BJ (cell line): ENCODE measurements around the gene LRBA. TPM values are rescaled to one million over a fixed set of nuclear protein-coding genes. Genes with fewer than 3 reads are reported as not detected.
"Not testable (repeated sequence)": the region's sequence is repeated elsewhere in the genome, so short reads cannot be mapped to it uniquely, and the experiment has no call there.

Experiments
- CTCF ChIA-PET: fragments of 350-600 bp; formaldehyde crosslinking; extraction: SDS; loops from one replicate; lab custom pipeline; 2021; ENCODE audit warnings: antibody characterized with exemption, inconsistent platforms; lab: Yijun Ruan, JAX
- POLR2A ChIA-PET: fragments of 300-600 bp; sonication (Branson Sonifier 250); formaldehyde crosslinking; extraction: SDS; loops from one replicate; lab custom pipeline; 2021; ENCODE audit warnings: antibody characterized with exemption; lab: Charles Lee
- DNase-seq: peaks from one replicate; pipeline ENCODE4 v3.0.0-alpha.2; 2011; ENCODE audit warnings: low read depth
- H3K27me3 ChIP-seq: 2 replicates; pipeline ENCODE4 v1.6.0; 2011; ENCODE audit warnings: low read length; ENCODE audit not compliant: control insufficient read depth, insufficient read depth
- H3K36me3 ChIP-seq: 2 replicates; pipeline ENCODE4 v1.5.1; 2011; ENCODE audit warnings: low read length; ENCODE audit not compliant: control insufficient read depth, insufficient read depth
- H3K4me3 ChIP-seq: 2 replicates; pipeline ENCODE4 v1.5.1; 2011; ENCODE audit warnings: low read depth, mild to moderate bottlenecking, control low read depth, low read length
- CTCF ChIP-seq: IDR thresholded peaks from 2 replicates; pipeline ENCODE4 v1.5.1; 2011; ENCODE audit warnings: low read depth, mild to moderate bottlenecking, control low read depth, inconsistent platforms, low read length, moderate library complexity; ENCODE audit not compliant: insufficient read depth
- polyA plus RNA-seq: library from polyadenylated mRNA; depleted of rRNA; stranded (reverse); fragments of >200 nt; gene quantifications from 2 replicates; pipeline ENCODE4 v1.2.3, GENCODE V29; 2011

The LRBA gene
- polyA plus RNA-seq, 1 experiment: 8.2 TPM

- no peaks in the 10 kb centered on the region for H3K27me3 ChIP-seq
- DNase-seq: no peak
- H3K36me3 ChIP-seq: no peaks in the 10 kb centered on the region
- H3K4me3 ChIP-seq: no peak overlapping the region
- ChIA-PET CTCF (no interaction called here), POLR2A (no interaction called here)
- TF ChIP-seq CTCF: no peak
These were observed 452.8 kb downstream of the LRBA start for GRCh38 chr4:150562250-150562649.

GRCh38 chr4:150561143-150561737 lies 453.8 kb downstream of the LRBA start:
- H3K36me3 ChIP-seq: no peaks in the 10 kb centered on the region
- ChIA-PET POLR2A (no interaction called here), CTCF (no interaction called here)
- no peak for DNase-seq
- TF ChIP-seq CTCF: no peak
- no peaks in the 10 kb centered on the region for H3K27me3 ChIP-seq
- H3K4me3 ChIP-seq: no peak overlapping the region

GRCh38 chr4:150557811-150558210 lies 457.3 kb downstream of the LRBA start:
- H3K4me3 ChIP-seq, H3K36me3 ChIP-seq, DNase-seq, POLR2A ChIA-PET, H3K27me3 ChIP-seq: not testable (repeated sequence)
- CTCF ChIA-PET: interaction anchor here (0.6 to 2.2 kb wide), 5 partner anchors 9 to 33 kb away, joined by 3 to 7 read pairs (median 4); no protein-coding TSS in a partner anchor

GRCh38 chr4:150547154-150547838 lies 467.8 kb downstream of the LRBA start:
- TF ChIP-seq CTCF: no peak
- H3K36me3 ChIP-seq: no peaks in the 10 kb centered on the region
- POLR2A ChIA-PET: no interaction called here
- DNase-seq: no peak
- CTCF ChIA-PET: no interaction called here
- no peak overlapping the region for H3K4me3 ChIP-seq
- H3K27me3 ChIP-seq: no peaks in the 10 kb centered on the region

GRCh38 chr4:150546286-150546685 lies 468.8 kb downstream of the LRBA start:
- no peak overlapping the region for H3K4me3 ChIP-seq
- no peak for TF ChIP-seq CTCF
- DNase-seq: no peak
- CTCF ChIA-PET: no interaction called here
- H3K36me3 ChIP-seq: no peaks in the 10 kb centered on the region
- H3K27me3 ChIP-seq: no peaks in the 10 kb centered on the region
- POLR2A ChIA-PET: no interaction called here

- CTCF ChIA-PET: no interaction called here
- POLR2A ChIA-PET: no interaction called here
These were observed 472.0 kb downstream of the LRBA start for GRCh38 chr4:150543042-150543441.

More at GRCh38 chr4:150543042-150543441, 472.0 kb downstream of the LRBA start:
- H3K4me3 ChIP-seq: no peak overlapping the region
- no peaks in the 10 kb centered on the region for H3K36me3 ChIP-seq
- no peak for TF ChIP-seq CTCF
- H3K27me3 ChIP-seq: no peaks in the 10 kb centered on the region
- no peak for DNase-seq
